CD4-positive, alpha-beta T cell treated with Interleukin-12 subunit alpha and Interleukin-12 subunit beta, for 1 hour (primary cell): Measurements from ENCODE around the gene CPN2.
A peak's percentile ranks its signal among the peaks of the same experiment; 100 is the strongest.

Experiments used
- DNase-seq: peaks from one replicate; pipeline ENCODE4 v3.0.0-alpha.2; 2020

CPN2 gene, protein sequence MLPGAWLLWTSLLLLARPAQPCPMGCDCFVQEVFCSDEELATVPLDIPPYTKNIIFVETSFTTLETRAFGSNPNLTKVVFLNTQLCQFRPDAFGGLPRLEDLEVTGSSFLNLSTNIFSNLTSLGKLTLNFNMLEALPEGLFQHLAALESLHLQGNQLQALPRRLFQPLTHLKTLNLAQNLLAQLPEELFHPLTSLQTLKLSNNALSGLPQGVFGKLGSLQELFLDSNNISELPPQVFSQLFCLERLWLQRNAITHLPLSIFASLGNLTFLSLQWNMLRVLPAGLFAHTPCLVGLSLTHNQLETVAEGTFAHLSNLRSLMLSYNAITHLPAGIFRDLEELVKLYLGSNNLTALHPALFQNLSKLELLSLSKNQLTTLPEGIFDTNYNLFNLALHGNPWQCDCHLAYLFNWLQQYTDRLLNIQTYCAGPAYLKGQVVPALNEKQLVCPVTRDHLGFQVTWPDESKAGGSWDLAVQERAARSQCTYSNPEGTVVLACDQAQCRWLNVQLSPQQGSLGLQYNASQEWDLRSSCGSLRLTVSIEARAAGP

GRCh38 chr3:194351080-194351672, at the start of gene CPN2:
CPN2 (minus strand) TSS chr3:194351328; CDS start chr3:194342702, 8,626 bp downstream.
- DNase-seq = no peak

DNA sequence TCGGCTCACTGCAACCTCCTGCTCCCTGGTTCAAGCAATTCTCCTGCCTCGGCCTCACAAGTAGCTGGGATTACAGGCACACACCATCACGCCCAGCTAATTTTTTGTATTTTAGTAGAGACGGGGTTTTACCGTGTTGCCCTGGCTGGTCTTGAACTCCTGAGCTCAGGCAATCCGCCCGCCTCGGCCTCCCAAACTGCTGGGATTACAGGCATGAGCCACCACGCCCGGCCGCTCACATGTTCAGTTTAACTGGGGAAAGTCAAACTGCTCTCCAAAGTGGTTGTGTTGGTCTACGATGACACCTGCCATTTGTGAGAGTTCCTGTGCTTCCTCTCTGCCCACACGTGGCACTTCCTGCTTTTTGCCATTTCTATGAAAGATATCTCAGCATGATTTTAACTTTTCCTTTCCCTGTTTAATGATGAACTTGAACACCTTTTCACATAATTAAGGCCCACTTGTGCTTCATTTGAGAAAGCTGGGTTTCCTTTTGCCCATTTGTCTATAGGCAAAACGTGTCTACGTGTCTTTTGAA, 48.8 kb upstream of the CPN2 start:
- no peak for DNase-seq

DNA sequence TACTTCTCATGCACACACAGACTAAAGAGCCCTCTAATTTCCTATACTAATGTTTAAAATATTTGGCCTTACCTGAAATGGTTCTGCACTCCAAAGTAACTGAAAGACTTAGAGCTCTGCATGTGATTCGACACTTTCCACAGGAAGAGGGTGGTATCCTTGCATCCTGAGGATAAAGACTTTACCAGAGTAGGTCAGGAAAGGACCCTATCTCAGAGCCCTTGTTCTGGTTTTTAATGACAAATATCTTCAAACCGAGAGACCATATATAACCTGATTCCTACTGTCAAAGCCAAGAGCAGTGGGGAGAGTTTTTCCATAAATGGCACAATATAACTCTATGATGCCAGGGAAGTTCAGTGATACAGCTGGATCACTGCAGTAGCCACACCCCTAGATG, 48.0 kb upstream of the CPN2 start, which contains the start of gene GP5:
TSS of gene GP5 (minus strand) at position 101 of the 400 bp plus-strand sequence. CDS start 984 bp downstream, outside the sequence.
- no peak for DNase-seq

DNA sequence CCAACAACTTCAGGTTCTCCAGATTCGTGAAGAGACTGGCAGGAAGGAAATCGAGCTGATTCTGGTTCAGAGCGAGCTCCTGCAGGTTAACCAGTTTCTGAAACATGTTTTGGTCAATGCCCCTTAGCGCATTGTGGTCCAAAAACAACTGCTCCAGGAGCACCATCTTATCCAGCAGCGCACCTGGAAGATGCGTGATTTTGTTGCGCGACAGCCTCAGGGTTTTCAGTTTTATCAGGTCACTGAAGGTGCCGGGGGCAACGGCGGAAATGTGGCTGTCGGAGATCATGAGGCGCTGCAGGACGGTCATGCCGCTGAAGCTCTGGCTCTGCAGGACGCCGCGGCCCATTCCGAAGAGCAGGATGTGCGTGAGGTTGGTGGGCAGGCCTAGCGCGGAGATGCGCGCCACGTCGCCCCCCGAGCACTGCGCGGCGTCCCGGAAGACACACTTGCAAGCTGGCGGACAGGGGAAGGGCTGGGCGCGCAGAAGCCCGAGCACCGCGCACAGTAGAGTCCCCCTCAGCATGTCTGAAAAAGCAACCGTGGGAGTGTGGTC, 46.7 kb upstream of the CPN2 start:
- peak; percentile 32 for DNase-seq

DNA sequence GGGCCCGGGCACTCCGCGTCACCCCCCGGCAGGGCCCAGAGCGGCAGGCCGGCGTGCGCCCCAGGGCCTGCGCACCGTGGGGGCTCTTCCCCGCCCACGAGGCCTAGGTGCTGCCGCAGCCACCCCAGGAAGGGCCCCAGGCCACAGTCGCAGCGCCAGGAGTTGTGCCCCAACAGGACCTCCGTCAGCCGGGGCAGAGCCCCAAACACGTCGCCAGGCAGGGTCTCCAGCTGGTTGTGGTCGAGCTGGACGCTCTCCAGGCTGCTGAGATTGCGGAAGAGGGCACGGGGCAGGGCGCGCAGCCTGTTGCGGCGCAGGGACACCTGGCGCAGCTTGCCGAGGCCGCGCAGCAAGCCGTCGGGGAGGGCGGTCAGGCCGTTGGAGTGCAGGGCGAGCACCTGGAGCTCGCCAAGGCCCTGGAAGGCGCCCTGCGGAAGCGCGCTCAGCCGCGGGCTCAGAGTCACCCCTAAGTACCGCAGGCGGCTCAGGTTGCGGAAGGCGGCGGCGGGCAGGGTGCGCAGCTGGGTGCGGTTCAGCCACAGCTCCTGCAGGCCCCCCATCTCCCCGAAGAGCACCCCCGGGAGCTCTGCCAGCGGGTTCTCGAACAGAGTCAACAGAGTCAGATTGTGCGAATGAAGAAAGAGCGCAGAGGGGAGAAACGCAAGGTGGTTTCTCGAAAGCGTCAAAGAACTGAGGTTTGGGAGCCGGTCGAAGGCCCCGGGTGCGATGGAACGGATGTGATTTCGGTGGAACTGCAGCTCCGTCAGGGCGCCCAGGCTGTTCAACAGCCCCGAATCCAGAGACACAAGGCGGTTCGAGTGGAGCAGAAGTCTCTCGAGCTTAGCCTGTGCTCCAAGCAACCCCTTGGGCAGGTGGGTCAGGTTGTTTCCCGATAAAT, 46.0 kb upstream of the CPN2 start:
- DNase-seq = peak; percentile 30

DNA sequence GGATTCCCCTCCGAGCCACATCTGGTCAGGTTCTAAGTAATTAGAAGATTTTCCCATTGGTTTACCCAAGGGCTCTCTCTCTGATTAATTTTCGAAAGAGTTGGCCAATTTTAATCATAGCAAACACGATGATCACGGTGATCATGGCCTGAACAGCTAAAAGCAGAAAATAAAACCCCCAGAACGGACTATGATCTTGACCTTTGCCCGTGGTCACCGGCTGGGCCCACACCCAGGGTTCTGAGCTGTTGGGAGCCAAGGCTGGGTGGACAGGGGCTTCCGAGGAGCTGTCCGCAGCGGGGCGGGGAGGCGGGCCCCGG, 45.4 kb upstream of the CPN2 start:
- no peak for DNase-seq

GRCh38 chr3:194395778-194396538, 44.8 kb upstream of the CPN2 start:
- peak; percentile 57 for DNase-seq

DNA sequence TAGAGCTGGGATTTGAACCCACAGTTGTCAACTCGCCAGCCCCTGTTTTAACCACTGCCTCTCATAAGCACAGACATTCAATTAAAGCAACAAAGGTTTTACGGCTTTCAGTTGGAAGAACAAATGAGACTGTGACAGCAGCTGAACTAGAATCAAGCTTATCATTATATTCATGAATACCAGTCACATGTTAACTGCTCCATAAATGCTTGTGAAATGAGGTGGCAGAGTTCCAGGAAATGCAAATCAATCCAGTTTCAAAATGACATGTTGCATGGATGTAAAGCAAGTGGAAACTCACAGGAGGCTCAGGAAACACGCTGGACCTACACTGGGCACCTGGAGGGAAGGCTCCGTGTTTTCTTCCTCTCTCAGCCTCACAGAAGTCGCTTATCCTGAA, 44.1 kb upstream of the CPN2 start:
- DNase-seq = no peak

GRCh38 chr3:194392576-194392975, 41.4 kb upstream of the CPN2 start:
- DNase-seq = no peak

DNA sequence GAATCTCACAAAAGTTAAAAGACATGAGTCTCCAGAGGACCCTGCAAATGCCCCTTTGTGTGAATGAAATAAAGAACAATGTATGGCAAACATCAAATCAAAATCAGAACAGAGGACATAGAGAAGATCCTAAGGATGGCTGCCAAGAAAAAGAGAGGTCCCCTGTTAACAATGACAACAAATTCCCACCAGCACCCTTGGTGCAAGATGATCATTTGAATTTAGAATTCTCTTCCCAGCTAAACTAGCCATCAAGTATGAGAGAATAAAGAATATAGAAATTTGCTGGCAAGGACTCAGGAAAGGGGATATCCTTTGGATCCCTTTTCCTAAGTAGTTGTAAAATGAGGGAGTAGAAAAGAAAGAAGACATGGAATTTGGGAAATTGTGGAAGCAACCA, 39.7 kb upstream of the CPN2 start:
- no peak for DNase-seq

DNA sequence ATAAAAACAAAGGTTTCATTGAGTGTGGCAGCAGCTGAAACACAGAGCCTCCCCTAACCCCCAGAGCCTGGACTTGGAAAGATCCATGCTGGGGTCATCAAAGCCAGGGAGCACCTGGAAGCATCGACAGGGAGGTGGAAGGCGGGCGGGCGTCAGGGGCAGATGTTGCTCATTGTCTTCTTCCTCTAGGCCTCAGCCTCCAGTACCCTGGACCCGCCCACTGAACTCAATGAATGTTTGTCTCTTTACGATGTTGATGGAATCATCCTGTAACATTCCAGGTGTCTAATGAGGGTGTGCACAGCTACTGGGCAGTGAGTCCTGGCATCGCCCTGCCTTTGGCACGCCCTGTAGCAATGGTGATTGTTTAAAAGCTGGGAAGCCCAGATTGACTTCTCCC, 38.1 kb upstream of the CPN2 start:
- DNase-seq = no peak

- no peak for DNase-seq
Measured at GRCh38 chr3:194387926-194388418, 36.8 kb upstream of the CPN2 start.

- no peak for DNase-seq
Measured at GRCh38 chr3:194387276-194387675, 36.1 kb upstream of the CPN2 start.

- no peak for DNase-seq
Measured at GRCh38 chr3:194386648-194387047, 35.5 kb upstream of the CPN2 start.

- DNase-seq = no peak
Measured at GRCh38 chr3:194386066-194386465, 34.9 kb upstream of the CPN2 start.

GRCh38 chr3:194384569-194385001, 33.5 kb upstream of the CPN2 start:
- no peak for DNase-seq

GRCh38 chr3:194384156-194384555, 33.0 kb upstream of the CPN2 start:
- no peak for DNase-seq

GRCh38 chr3:194383276-194383940, 32.3 kb upstream of the CPN2 start:
- no peak for DNase-seq

GRCh38 chr3:194382892-194383223, 31.7 kb upstream of the CPN2 start:
- DNase-seq = no peak

GRCh38 chr3:194382196-194382891, 31.2 kb upstream of the CPN2 start:
- no peak for DNase-seq

DNA sequence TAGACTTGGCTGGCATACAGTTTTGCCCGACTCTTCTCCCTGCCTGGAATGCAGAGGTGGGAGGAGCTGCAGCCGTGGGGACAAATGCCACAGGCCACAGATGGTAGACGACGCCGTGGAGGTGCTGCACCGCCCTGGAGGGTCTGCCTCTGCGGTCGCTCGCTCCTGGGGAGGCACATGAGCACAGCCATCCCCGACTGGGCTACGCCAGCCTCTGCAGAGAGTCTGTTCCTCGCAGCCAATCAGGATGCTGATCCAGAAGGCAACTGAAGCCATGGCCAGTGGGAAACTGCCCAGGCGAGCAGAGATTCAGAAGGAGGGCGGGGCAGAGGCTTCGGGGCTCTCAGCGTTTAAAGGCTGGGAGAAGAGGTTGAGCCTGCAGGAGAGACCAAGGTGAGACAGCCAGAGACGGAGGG, 30.3 kb upstream of the CPN2 start:
- DNase-seq = no peak
